PC-9 (cell line): Measurements from ENCODE around the gene BET1L. TPM values are rescaled to one million over a fixed set of nuclear protein-coding genes. Genes with fewer than 3 reads are reported as not detected.
A peak's percentile ranks its signal among the peaks of the same experiment; 100 is the strongest.
"Not testable (repeated sequence)": the region's sequence is repeated elsewhere in the genome, so short reads cannot be mapped to it uniquely, and the experiment has no call there.

Experiments
- BruUV-seq: library from RNA; stranded (reverse); fragments of 400-500 nt; replicated peaks from 2 replicates; lab custom pipeline; 2021; lab: Mats Ljungman, UMichigan
- CTCF ChIA-PET: fragments of 300-600 bp; sonication (Branson Sonifier 250); formaldehyde crosslinking; loops from one replicate; lab custom pipeline; 2022; ENCODE audit warnings: antibody characterized with exemption; lab: Charles Lee
- POLR2A ChIA-PET: fragments of 300-600 bp; sonication (Branson Sonifier 250); formaldehyde crosslinking; loops from one replicate; lab custom pipeline; 2022; ENCODE audit warnings: antibody characterized with exemption; ENCODE audit not compliant: unreplicated experiment; lab: Charles Lee
- DNase-seq, 2 experiments: peaks; one replicate each; pipeline versions ENCODE4 v3.0.0 to v3.0.0-alpha.2; 2015 to 2022; ENCODE audit warnings: mixed read lengths in 1 of 2
- H2AFZ ChIP-seq: fragments of 200-600 bp; sonication (generic); 2 replicates; pipeline ENCODE4 v1.8.1; 2017; ENCODE audit warnings: antibody characterized with exemption
- H3F3A ChIP-seq: fragments of 200-600 bp; sonication (generic); 2 replicates; pipeline ENCODE4 v1.8.1; 2017; ENCODE audit warnings: antibody characterized with exemption, mild to moderate bottlenecking, low read depth; ENCODE audit not compliant: insufficient read depth
- H3K27ac ChIP-seq: fragments of 200-600 bp; sonication (generic); 2 replicates; pipeline ENCODE4 v1.6.1; 2016; ENCODE audit warnings: mixed run types
- H3K27me3 ChIP-seq: fragments of 200-600 bp; sonication (generic); 2 replicates; pipeline ENCODE4 v1.6.1; 2016; ENCODE audit warnings: low read depth, mixed run types; ENCODE audit not compliant: insufficient read depth
- H3K36me3 ChIP-seq: fragments of 200-600 bp; sonication (generic); 2 replicates; pipeline ENCODE4 v1.6.1; 2016; ENCODE audit warnings: low read depth, mixed run types
- H3K4me1 ChIP-seq: fragments of 200-600 bp; sonication (generic); replicated peaks from 2 replicates; pipeline ENCODE4 v1.6.1; 2016; ENCODE audit warnings: mixed run types; ENCODE audit not compliant: insufficient read depth
- H3K4me2 ChIP-seq: fragments of 200-600 bp; sonication (generic); 2 replicates; pipeline ENCODE4 v1.6.1; 2017; ENCODE audit warnings: mixed run types
- H3K4me3 ChIP-seq: fragments of 200-600 bp; sonication (generic); 2 replicates; pipeline ENCODE4 v1.6.1; 2016; ENCODE audit warnings: mixed run types
- H3K79me2 ChIP-seq: fragments of 200-600 bp; sonication (generic); 2 replicates; pipeline ENCODE4 v1.6.1; 2017; ENCODE audit warnings: low read depth, mixed run types
- H3K9me2 ChIP-seq: fragments of 200-600 bp; sonication (generic); 2 replicates; pipeline ENCODE4 v1.8.1; 2017; ENCODE audit warnings: mild to moderate bottlenecking; ENCODE audit not compliant: insufficient read depth
- H3K9me3 ChIP-seq: fragments of 200-600 bp; sonication (generic); 2 replicates; pipeline ENCODE4 v1.8.1; 2016; ENCODE audit warnings: low read depth; ENCODE audit not compliant: insufficient read depth
- H4K20me1 ChIP-seq: fragments of 200-600 bp; sonication (generic); 2 replicates; pipeline ENCODE4 v1.8.1; 2017; ENCODE audit not compliant: insufficient read depth
- CTCF ChIP-seq: fragments of 200-600 bp; sonication (generic); conservative IDR thresholded peaks from 2 replicates; pipeline ENCODE4 v1.6.1; 2017; ENCODE audit warnings: mixed run types, antibody characterized with exemption, mild to moderate bottlenecking, moderate library complexity
- intact Hi-C: fragments of 100-400 bp; cut with micrococcal nuclease; formaldehyde crosslinking; loops from one replicate; pipeline ENCODE4 v1.10.0; 2022; ENCODE audit not compliant: unreplicated experiment
- total RNA-seq: library from RNA; stranded (reverse); gene quantifications from 2 replicates; pipeline ENCODE4 v1.2.3, GENCODE V29; 2021

BET1L gene
- total RNA-seq, 1 experiment from 2014 or later: 45.7 TPM

GRCh38 chr11:191490-192478 lies 15.4 kb downstream of the BET1L start:
- H3K4me3 ChIP-seq, H3K36me3 ChIP-seq, intact Hi-C loops, H3K27ac ChIP-seq, H3K4me1 ChIP-seq, H3F3A ChIP-seq, CTCF ChIA-PET, BruUV-seq, H3K79me2 ChIP-seq, H3K9me3 ChIP-seq, POLR2A ChIA-PET, H3K27me3 ChIP-seq, H2AFZ ChIP-seq, H3K9me2 ChIP-seq, H4K20me1 ChIP-seq, H3K4me2 ChIP-seq: not testable (repeated sequence)
- peak; percentile 68 for TF ChIP-seq CTCF
- DNase-seq: peak in 1 of 2 experiments; percentile 71

- BruUV-seq, H3K79me2 ChIP-seq, intact Hi-C loops, H3K9me2 ChIP-seq, POLR2A ChIA-PET, H4K20me1 ChIP-seq, H3K4me1 ChIP-seq, H3K4me3 ChIP-seq, H3K36me3 ChIP-seq, H3K27me3 ChIP-seq, H3K4me2 ChIP-seq, DNase-seq, CTCF ChIA-PET, H3K9me3 ChIP-seq, H3F3A ChIP-seq, H3K27ac ChIP-seq, H2AFZ ChIP-seq: not testable (repeated sequence)
These were observed 16.7 kb downstream of the BET1L start for GRCh38 chr11:190546-190945.

- H3K79me2 ChIP-seq, H3K36me3 ChIP-seq, H3K9me2 ChIP-seq, BruUV-seq, H3K9me3 ChIP-seq, DNase-seq, H3F3A ChIP-seq, H3K27ac ChIP-seq, H3K27me3 ChIP-seq, H3K4me1 ChIP-seq, H2AFZ ChIP-seq, H3K4me2 ChIP-seq, H3K4me3 ChIP-seq, POLR2A ChIA-PET, intact Hi-C loops, CTCF ChIA-PET, H4K20me1 ChIP-seq: not testable (repeated sequence)
- TF ChIP-seq CTCF: peak; percentile 19; the same call in 1 of the 2 replicates
These were observed 17.3 kb downstream of the BET1L start for GRCh38 chr11:189843-190311.

GRCh38 chr11:189200-189783 lies 17.9 kb downstream of the BET1L start:
- H3K4me3 ChIP-seq, H3K4me2 ChIP-seq, DNase-seq, H3K36me3 ChIP-seq, intact Hi-C loops, BruUV-seq, H3K9me3 ChIP-seq, H3K9me2 ChIP-seq, POLR2A ChIA-PET, H3K4me1 ChIP-seq, H3F3A ChIP-seq, H3K27ac ChIP-seq, H3K79me2 ChIP-seq, H3K27me3 ChIP-seq, H2AFZ ChIP-seq, H4K20me1 ChIP-seq, CTCF ChIA-PET: not testable (repeated sequence)
